ENCODE results near the gene SLC35F2.
A peak's percentile ranks its signal among the peaks of the same experiment; 100 is the strongest.

Gene SLC35F2

DNA sequence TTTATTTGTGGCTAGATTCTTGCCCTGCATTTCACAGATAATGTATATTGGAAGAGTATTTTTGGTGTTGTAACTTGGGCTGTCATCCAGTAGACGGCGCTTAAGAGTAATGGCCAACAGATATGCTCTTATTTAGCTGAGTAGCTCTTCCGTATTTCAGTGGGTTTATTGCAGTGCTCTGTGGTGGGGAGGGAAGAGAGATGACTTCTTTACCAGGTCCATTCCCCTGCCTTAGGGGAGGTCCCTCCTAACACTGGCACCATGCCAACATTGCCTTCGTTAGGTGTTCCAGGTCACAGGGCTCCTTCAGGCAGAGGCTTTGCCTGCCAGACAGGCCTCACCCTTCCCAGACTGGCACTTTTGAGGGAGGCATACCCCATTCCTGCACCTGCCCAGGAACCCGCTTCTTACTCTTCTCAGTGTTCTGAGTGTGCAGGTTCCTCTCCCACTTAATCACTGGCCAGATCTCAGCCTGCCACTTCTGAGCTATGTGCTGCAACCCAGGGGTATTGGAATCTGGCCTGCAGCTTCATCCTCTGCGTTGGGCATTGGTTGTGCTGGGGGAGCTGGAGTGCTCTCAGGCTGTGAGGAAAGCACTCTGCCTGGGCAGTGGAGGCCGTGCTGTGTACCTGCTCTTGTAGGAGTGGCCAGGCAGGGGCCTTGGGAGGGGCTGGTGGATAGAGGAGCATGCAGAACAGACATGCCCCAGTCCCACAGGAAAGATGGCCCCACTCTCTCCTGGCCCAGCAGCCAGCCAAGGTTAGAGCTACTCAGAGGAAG, 117.4 kb downstream of the SLC35F2 start:
- H3K4me2 ChIP-seq (ENCODE audit: low read depth, low read length, poor library complexity, severe bottlenecking), result no peak overlapping the region
- H3K9ac ChIP-seq (ENCODE audit: low read depth, low read length, poor library complexity, severe bottlenecking), result no peak overlapping the region
- no peaks in the 10 kb centered on the region; the same call in 1 of the 2 replicates for H3K9me3 ChIP-seq (ENCODE audit: insufficient read depth, low read depth, low read length)
- H3K9me2 ChIP-seq (replicated peaks; ENCODE audit: low read depth, low read length), result no peaks in the 10 kb centered on the region
- no peak overlapping the region for H2AFZ ChIP-seq (ENCODE audit: low read length)
- no peaks in the 10 kb centered on the region for H4K20me1 ChIP-seq (ENCODE audit: insufficient read depth, low read length, poor library complexity, severe bottlenecking)
- no peaks in the 10 kb centered on the region for H3K36me3 ChIP-seq (ENCODE audit: insufficient read depth, low read length)
- no peaks in the 10 kb centered on the region for H3K27me3 ChIP-seq (ENCODE audit: insufficient read depth, low read length, poor library complexity, severe bottlenecking)
- no peaks in the 10 kb centered on the region for H3K4me1 ChIP-seq (ENCODE audit: insufficient read depth, low read length, poor library complexity, severe bottlenecking)
- H3F3A ChIP-seq (ENCODE audit: low read depth), result no peaks in the 10 kb centered on the region
- no peaks in the 10 kb centered on the region for H3K79me2 ChIP-seq (ENCODE audit: insufficient read depth, low read length)
- no peak for TF ChIP-seq EZH2phosphoT487 (IDR thresholded peaks at IDR 0.05; ENCODE audit: borderline replicate concordance)
- TF ChIP-seq, protein P1, sequence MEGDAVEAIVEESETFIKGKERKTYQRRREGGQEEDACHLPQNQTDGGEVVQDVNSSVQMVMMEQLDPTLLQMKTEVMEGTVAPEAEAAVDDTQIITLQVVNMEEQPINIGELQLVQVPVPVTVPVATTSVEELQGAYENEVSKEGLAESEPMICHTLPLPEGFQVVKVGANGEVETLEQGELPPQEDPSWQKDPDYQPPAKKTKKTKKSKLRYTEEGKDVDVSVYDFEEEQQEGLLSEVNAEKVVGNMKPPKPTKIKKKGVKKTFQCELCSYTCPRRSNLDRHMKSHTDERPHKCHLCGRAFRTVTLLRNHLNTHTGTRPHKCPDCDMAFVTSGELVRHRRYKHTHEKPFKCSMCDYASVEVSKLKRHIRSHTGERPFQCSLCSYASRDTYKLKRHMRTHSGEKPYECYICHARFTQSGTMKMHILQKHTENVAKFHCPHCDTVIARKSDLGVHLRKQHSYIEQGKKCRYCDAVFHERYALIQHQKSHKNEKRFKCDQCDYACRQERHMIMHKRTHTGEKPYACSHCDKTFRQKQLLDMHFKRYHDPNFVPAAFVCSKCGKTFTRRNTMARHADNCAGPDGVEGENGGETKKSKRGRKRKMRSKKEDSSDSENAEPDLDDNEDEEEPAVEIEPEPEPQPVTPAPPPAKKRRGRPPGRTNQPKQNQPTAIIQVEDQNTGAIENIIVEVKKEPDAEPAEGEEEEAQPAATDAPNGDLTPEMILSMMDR (conservative IDR thresholded peaks at IDR 0.05; ENCODE audit: low read length), result peak; percentile 39
- H3K4me3 ChIP-seq (ENCODE audit: low read length, poor library complexity, severe bottlenecking), result no peak overlapping the region

Measured in Loucy (cell line).